ENCODE data around the gene TANGO2.

DNA sequence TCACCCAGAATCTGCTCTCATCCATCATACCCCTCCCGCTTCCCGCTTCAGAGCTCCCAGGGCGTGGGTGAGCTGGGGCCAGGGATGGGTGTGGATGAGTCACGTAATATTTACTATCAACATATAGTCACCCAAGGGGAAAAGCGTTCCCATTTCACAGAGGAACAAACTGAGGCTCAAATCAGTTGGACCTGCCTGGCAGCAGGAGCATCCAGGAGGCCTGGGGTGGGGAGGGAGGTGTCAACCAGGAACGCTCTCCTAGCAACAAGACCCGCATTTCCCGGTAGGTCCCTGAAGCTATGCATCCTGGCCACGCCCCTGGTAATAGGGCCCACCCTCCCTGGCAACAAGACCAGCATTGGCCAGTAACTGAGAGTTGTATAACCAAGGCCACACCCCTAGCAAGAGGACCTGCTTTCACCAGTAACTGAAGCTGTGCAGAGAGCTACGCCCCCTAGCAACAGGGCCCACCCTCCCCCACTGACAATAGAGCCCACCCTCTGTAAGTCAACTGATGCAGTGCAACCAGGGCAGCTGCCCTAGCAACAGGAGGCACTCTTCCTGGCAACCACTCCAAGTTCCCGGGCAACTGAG, 46.5 kb upstream of the TANGO2 start:
- TF ChIP-seq CEBPB (IDR thresholded peaks at IDR 0.05; ENCODE audit: low read depth): no peak
- TF ChIP-seq, protein P1, sequence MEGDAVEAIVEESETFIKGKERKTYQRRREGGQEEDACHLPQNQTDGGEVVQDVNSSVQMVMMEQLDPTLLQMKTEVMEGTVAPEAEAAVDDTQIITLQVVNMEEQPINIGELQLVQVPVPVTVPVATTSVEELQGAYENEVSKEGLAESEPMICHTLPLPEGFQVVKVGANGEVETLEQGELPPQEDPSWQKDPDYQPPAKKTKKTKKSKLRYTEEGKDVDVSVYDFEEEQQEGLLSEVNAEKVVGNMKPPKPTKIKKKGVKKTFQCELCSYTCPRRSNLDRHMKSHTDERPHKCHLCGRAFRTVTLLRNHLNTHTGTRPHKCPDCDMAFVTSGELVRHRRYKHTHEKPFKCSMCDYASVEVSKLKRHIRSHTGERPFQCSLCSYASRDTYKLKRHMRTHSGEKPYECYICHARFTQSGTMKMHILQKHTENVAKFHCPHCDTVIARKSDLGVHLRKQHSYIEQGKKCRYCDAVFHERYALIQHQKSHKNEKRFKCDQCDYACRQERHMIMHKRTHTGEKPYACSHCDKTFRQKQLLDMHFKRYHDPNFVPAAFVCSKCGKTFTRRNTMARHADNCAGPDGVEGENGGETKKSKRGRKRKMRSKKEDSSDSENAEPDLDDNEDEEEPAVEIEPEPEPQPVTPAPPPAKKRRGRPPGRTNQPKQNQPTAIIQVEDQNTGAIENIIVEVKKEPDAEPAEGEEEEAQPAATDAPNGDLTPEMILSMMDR (IDR thresholded peaks at IDR 0.05 in 2 of 3, conservative IDR thresholded peaks at IDR 0.05 in 1 of 3; ENCODE audit: borderline replicate concordance in 1 of 3, insufficient read depth in 1 of 3, low read depth in 2 of 3, low read length in 2 of 3): no peak
- no peak for TF ChIP-seq SP1 (IDR thresholded peaks at IDR 0.05; ENCODE audit: low read depth)
- no peak for TF ChIP-seq EZH2 (IDR thresholded peaks at IDR 0.05)
- TF ChIP-seq, protein P2, sequence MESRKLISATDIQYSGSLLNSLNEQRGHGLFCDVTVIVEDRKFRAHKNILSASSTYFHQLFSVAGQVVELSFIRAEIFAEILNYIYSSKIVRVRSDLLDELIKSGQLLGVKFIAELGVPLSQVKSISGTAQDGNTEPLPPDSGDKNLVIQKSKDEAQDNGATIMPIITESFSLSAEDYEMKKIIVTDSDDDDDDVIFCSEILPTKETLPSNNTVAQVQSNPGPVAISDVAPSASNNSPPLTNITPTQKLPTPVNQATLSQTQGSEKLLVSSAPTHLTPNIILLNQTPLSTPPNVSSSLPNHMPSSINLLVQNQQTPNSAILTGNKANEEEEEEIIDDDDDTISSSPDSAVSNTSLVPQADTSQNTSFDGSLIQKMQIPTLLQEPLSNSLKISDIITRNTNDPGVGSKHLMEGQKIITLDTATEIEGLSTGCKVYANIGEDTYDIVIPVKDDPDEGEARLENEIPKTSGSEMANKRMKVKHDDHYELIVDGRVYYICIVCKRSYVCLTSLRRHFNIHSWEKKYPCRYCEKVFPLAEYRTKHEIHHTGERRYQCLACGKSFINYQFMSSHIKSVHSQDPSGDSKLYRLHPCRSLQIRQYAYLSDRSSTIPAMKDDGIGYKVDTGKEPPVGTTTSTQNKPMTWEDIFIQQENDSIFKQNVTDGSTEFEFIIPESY (IDR thresholded peaks at IDR 0.05; ENCODE audit: extremely low read depth, insufficient replicate concordance, low read length): no peak
- TF ChIP-seq POLR2AphosphoS5 (IDR thresholded peaks at IDR 0.05; ENCODE audit: low read depth, low read length): no peak
- TF ChIP-seq, protein P3, sequence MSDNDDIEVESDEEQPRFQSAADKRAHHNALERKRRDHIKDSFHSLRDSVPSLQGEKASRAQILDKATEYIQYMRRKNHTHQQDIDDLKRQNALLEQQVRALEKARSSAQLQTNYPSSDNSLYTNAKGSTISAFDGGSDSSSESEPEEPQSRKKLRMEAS (IDR thresholded peaks at IDR 0.05): no peak
- no peak for TF ChIP-seq POLR2A (IDR thresholded peaks at IDR 0.05; ENCODE audit: borderline replicate concordance, extremely low read depth, insufficient read depth, insufficient read length)
- TF ChIP-seq FOSL1 (IDR thresholded peaks at IDR 0.05; ENCODE audit: low read depth): no peak
- no peak for TF ChIP-seq ZNF274 (IDR thresholded peaks at IDR 0.05; ENCODE audit: low read depth, low read length)
- TF ChIP-seq SIN3A (IDR thresholded peaks at IDR 0.05; ENCODE audit: low read depth): no peak
- no peak for TF ChIP-seq JUND (IDR thresholded peaks at IDR 0.05)
- TF ChIP-seq EGR1 (IDR thresholded peaks at IDR 0.05; ENCODE audit: low read depth): no peak

All from HCT116 (cell line).